Muscle layer of colon (tissue), 2 donors: ENCODE data around the gene PIK3R5.
"Not testable (repeated sequence)": the region's sequence is repeated elsewhere in the genome, so short reads cannot be mapped to it uniquely, and the experiment has no call there.

Source experiments
- H3K27ac ChIP-seq: one replicate; pipeline ENCODE4 v1.7.0; 2013; ENCODE audit warnings: low read depth, mild to moderate bottlenecking, low read length, moderate library complexity
- H3K27me3 ChIP-seq, 2 donors: one replicate each; pipeline ENCODE4 v1.7.0; 2013; ENCODE audit warnings: low read length in 2 of 2, mild to moderate bottlenecking in 2 of 2; ENCODE audit not compliant: insufficient read depth in 2 of 2, control insufficient read depth in 1 of 2
- H3K36me3 ChIP-seq: one replicate; pipeline ENCODE4 v1.7.0; 2013; ENCODE audit warnings: mild to moderate bottlenecking, low read length; ENCODE audit not compliant: insufficient read depth
- H3K4me1 ChIP-seq: one replicate; pipeline ENCODE4 v1.7.0; 2013; ENCODE audit warnings: mild to moderate bottlenecking, low read length; ENCODE audit not compliant: insufficient read depth
- H3K4me3 ChIP-seq, 2 donors: one replicate each; pipeline ENCODE4 v1.7.0; 2013; ENCODE audit warnings: low read length in 2 of 2, low read depth in 1 of 2, mild to moderate bottlenecking in 1 of 2, moderate library complexity in 1 of 2
- H3K9ac ChIP-seq: one replicate; pipeline ENCODE4 v1.7.0; 2013; ENCODE audit warnings: low read length
- H3K9me3 ChIP-seq: one replicate; pipeline ENCODE4 v1.7.0; 2013; ENCODE audit warnings: mild to moderate bottlenecking, low read length
- donor health status: abdominal sarcoma.
- donor health status: Adenocarcinoma of cecum.

Gene PIK3R5

DNA sequence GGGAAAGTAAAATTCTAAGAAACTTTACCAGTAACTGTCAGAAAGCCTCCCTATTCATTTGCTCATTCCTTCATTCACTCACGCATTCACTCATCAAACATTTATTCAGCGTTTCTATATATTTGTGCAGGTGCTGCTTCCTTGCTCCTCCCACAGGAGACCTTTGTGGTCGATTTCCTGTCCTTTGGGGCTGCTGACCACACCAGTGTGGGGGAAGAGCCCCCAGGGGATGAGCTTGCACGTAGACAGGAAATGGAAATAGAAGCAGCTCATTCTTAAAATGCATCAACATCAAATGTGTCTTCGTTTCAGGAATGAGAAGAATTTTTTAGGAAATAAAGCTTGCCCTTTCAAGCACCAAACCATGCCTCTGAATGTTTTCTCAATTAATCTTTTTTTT, 107.6 kb downstream of the PIK3R5 start:
- H3K36me3 ChIP-seq: no peaks in the 10 kb centered on the region
- no peak overlapping the region for H3K4me3 ChIP-seq
- no peaks in the 10 kb centered on the region for H3K27me3 ChIP-seq
- no peaks in the 10 kb centered on the region for H3K9me3 ChIP-seq
- H3K27ac ChIP-seq: no peak overlapping the region
- no peaks in the 10 kb centered on the region for H3K4me1 ChIP-seq
- no peak overlapping the region for H3K9ac ChIP-seq

DNA sequence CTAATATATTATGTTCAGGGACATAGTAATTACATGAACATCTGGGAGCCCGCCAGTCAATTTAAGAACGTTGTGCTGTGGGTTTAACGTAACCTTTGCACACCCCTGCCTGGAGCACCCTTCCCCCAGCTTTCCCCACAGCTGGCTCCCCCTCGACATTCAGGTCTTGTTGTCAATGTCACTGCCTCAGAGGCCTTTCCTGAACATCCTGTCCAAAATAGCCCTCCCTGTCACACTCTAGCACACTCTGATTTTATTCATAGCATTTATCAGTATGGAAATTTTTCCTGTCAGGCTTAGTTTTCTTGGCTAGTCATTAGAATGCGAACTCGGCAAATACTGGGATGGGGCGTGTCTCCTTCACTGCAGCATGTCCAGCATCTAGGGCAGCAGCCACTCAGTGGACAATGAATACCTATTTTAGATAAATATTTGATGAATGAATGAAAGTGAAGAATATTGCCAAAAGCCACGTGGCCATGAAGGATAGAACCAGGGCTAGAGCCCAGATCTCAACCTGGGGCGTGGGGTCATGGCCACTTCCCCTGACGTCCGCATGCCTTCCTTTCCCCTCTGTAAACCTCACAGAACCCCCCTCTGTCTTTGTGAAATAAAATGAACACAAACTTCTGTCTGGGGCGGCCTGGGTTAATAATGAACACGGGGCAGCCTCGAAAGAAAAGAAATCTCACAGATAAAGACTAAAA, 108.5 kb downstream of the PIK3R5 start:
- H3K9me3 ChIP-seq: no peaks in the 10 kb centered on the region
- no peak overlapping the region for H3K27ac ChIP-seq

DNA sequence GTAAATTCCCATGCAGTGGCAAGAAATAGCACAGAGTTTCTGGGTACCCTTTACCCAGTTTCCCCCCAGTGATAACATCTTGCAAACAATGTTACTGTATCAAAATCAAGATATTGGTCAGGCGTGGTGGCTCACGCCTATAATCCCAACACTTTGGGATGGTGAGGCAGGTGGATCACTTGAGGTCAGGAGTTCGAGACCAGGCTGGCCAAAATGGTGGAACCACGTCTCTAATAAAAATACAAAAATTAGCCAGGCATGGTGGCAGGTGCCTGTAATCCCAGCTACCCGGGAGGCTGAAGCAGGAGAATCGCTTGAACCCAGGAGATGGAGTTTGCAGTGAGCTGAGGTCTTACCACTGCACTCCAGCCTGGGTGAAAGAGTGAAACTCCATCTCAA, 109.3 kb downstream of the PIK3R5 start:
- H3K4me1 ChIP-seq, H3K36me3 ChIP-seq, H3K4me3 ChIP-seq, H3K9ac ChIP-seq, H3K27ac ChIP-seq, H3K9me3 ChIP-seq, H3K27me3 ChIP-seq: not testable (repeated sequence)

More for the DNA sequence above, 108.5 kb downstream of the PIK3R5 start:
- Histone ChIP-seq H3K9ac (no peak overlapping the region), H3K4me1 (no peaks in the 10 kb centered on the region), H3K27me3 (no peaks in the 10 kb centered on the region), H3K4me3 (no peak overlapping the region), H3K36me3 (no peaks in the 10 kb centered on the region)

DNA sequence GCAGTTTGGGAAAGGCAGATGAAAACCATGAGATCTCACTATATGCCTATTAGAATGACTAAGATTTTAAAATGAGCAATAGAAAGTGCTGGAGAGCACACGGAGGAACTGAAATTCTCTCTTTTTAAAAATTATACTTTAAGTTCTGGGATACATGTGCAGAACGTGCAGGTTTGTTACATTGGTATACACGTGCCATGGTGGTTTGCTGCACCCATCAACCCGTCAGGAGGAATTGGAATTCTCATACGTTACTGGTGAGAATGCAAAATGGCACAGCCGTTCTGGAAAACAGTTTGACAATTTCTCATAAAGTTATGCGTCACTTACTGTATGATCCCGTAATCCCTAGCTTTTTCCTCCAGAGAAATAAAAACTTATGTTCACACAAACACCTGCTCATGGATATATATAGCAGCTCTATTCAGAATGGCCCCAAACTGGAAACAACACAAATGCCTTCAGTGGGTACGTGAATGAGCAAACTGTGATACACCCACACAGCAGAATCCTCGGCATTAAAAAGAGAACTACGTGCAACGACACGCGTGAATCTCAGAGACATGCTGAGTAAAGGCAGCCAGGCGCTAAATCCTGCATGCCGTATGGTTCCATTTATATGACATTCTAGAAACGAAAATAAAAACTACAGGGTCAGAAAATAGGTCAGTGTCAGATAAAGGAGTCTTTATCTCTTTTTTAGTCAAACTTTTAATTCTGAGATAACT, 109.9 kb downstream of the PIK3R5 start:
- H3K36me3 ChIP-seq: no peaks in the 10 kb centered on the region
- no peak overlapping the region for H3K27ac ChIP-seq
- no peak overlapping the region for H3K4me3 ChIP-seq
- H3K27me3 ChIP-seq: no peaks in the 10 kb centered on the region
- H3K4me1 ChIP-seq: no peaks in the 10 kb centered on the region
- H3K9me3 ChIP-seq: no peaks in the 10 kb centered on the region
- H3K9ac ChIP-seq: no peak overlapping the region

DNA sequence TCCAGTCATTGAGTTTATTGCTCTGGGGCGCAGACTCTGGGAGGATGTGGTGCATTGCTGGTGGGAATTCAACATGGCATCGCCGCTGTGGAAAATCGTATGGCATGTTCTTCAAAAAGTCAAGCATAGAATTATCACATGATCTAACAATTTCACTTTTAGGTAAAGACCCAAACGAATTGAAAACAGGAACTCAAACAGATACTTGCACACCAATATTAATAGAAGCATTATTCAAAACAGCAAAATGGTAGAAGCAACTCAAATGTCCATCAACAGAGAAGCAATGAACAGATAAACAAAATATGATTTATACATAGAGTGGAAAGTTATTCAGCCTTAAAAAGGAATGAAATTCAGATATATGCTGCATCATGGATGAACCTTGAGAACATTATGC, 113.9 kb downstream of the PIK3R5 start:
- Histone ChIP-seq H3K27ac (no peak overlapping the region), H3K9me3 (no peaks in the 10 kb centered on the region), H3K4me3 (no peak overlapping the region), H3K36me3 (no peaks in the 10 kb centered on the region), H3K4me1 (no peaks in the 10 kb centered on the region), H3K9ac (no peak overlapping the region), H3K27me3 (no peaks in the 10 kb centered on the region)

- Histone ChIP-seq H3K4me1 (no peaks in the 10 kb centered on the region), H3K27ac (no peak overlapping the region), H3K9me3 (no peaks in the 10 kb centered on the region), H3K36me3 (no peaks in the 10 kb centered on the region), H3K9ac (no peak overlapping the region), H3K27me3 (no peaks in the 10 kb centered on the region), H3K4me3 (no peak overlapping the region)
Observed at GRCh38 chr17:8849311-8850041, 116.0 kb downstream of the PIK3R5 start.

- Histone ChIP-seq H3K9ac (no peak overlapping the region), H3K9me3 (no peaks in the 10 kb centered on the region), H3K27ac (no peak overlapping the region), H3K27me3 (no peaks in the 10 kb centered on the region), H3K4me3 (no peak overlapping the region), H3K36me3 (no peaks in the 10 kb centered on the region), H3K4me1 (no peaks in the 10 kb centered on the region)
Observed at GRCh38 chr17:8847891-8848290, 117.6 kb downstream of the PIK3R5 start.

GRCh38 chr17:8846768-8847211, 118.7 kb downstream of the PIK3R5 start:
- Histone ChIP-seq H3K27me3 (no peaks in the 10 kb centered on the region), H3K4me3 (no peak overlapping the region), H3K9ac (no peak overlapping the region), H3K9me3 (no peaks in the 10 kb centered on the region), H3K36me3 (no peaks in the 10 kb centered on the region), H3K27ac (no peak overlapping the region), H3K4me1 (no peaks in the 10 kb centered on the region)

GRCh38 chr17:8844229-8845218, 121.0 kb downstream of the PIK3R5 start:
- Histone ChIP-seq H3K4me3 (no peak overlapping the region), H3K9ac (no peak overlapping the region), H3K27me3 (no peaks in the 10 kb centered on the region), H3K36me3 (no peaks in the 10 kb centered on the region), H3K27ac (no peak overlapping the region), H3K4me1 (no peaks in the 10 kb centered on the region), H3K9me3 (no peaks in the 10 kb centered on the region)

DNA sequence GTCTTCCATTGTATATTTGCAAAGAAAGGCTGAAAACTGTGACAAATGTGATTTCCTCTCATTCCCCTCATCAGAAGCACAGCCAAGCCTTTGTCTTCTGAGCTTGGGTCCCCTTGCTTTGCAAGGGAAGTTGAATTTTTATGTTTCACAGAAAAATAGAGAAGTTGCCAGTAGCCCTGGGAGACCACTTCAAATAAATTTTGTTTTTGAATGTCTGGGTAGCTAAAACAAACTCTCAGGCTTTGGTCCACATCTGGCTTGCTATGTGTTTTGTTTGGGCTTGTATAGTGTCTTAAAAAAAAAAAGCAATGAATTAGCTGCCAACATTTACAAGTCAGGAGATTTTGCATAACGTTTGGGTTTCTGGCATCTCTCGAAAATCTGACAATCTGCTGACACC, 122.2 kb downstream of the PIK3R5 start:
- Histone ChIP-seq H3K9ac (no peak overlapping the region), H3K4me1 (no peaks in the 10 kb centered on the region), H3K27me3 (no peaks in the 10 kb centered on the region), H3K9me3 (no peaks in the 10 kb centered on the region), H3K36me3 (no peaks in the 10 kb centered on the region), H3K27ac (no peak overlapping the region), H3K4me3 (no peak overlapping the region)

GRCh38 chr17:8841844-8842243, 123.7 kb downstream of the PIK3R5 start:
- Histone ChIP-seq H3K4me3 (no peak overlapping the region), H3K27me3 (no peaks in the 10 kb centered on the region), H3K9ac (no peak overlapping the region), H3K27ac (no peak overlapping the region), H3K4me1 (no peaks in the 10 kb centered on the region), H3K36me3 (no peaks in the 10 kb centered on the region), H3K9me3 (no peaks in the 10 kb centered on the region)
